Measurements from ENCODE around the gene SUCLG2.
"Not testable (repeated sequence)": the region's sequence is repeated elsewhere in the genome, so short reads cannot be mapped to it uniquely, and the experiment has no call there.

The SUCLG2 gene

GRCh38 chr3:67551361-67552016 lies 102.9 kb downstream of the SUCLG2 start:
- DNase-seq: no peak

GRCh38 chr3:67550541-67550940 lies 103.9 kb downstream of the SUCLG2 start:
- DNase-seq: no peak

GRCh38 chr3:67542502-67543250 lies 111.7 kb downstream of the SUCLG2 start:
- not testable (repeated sequence) for DNase-seq

- no peak for DNase-seq
Observed at GRCh38 chr3:67540198-67540894, 114.1 kb downstream of the SUCLG2 start.

GRCh38 chr3:67537203-67537602 lies 117.2 kb downstream of the SUCLG2 start:
- not testable (repeated sequence) for DNase-seq

- no peak for DNase-seq
Observed at GRCh38 chr3:67535006-67535405, 119.4 kb downstream of the SUCLG2 start.

- DNase-seq: no peak
Observed at GRCh38 chr3:67534594-67534993, 119.8 kb downstream of the SUCLG2 start.

GRCh38 chr3:67531181-67532101 lies 123.0 kb downstream of the SUCLG2 start:
- no peak for DNase-seq

- DNase-seq: no peak
Observed at GRCh38 chr3:67529915-67530314, 124.5 kb downstream of the SUCLG2 start.

GRCh38 chr3:67529337-67529736 lies 125.1 kb downstream of the SUCLG2 start:
- no peak for DNase-seq

GRCh38 chr3:67526246-67526645 lies 128.2 kb downstream of the SUCLG2 start:
- DNase-seq: no peak

GRCh38 chr3:67524046-67524445 lies 130.4 kb downstream of the SUCLG2 start:
- no peak for DNase-seq

- DNase-seq: no peak
Observed at GRCh38 chr3:67522081-67522480, 132.3 kb downstream of the SUCLG2 start.

GRCh38 chr3:67521053-67521646 lies 133.3 kb downstream of the SUCLG2 start:
- no peak for DNase-seq

- DNase-seq: no peak
Observed at GRCh38 chr3:67518236-67518635, 136.2 kb downstream of the SUCLG2 start.

- DNase-seq: no peak
Observed at GRCh38 chr3:67517781-67518180, 136.6 kb downstream of the SUCLG2 start.

GRCh38 chr3:67516496-67516895 lies 137.9 kb downstream of the SUCLG2 start:
- DNase-seq: no peak

- DNase-seq: no peak
Observed at GRCh38 chr3:67515778-67516177, 138.6 kb downstream of the SUCLG2 start.

- DNase-seq: no peak
Observed at GRCh38 chr3:67509471-67510075, 144.8 kb downstream of the SUCLG2 start.

GRCh38 chr3:67507584-67507983 lies 146.8 kb downstream of the SUCLG2 start:
- DNase-seq: no peak

GRCh38 chr3:67500709-67501108 lies 153.7 kb downstream of the SUCLG2 start:
- DNase-seq: no peak

- no peak for DNase-seq
Observed at GRCh38 chr3:67497746-67498145, 156.7 kb downstream of the SUCLG2 start.

Data from hippocampal formation (tissue), 2 donors.